ENCODE results near the gene NAV1.

NAV1 gene

DNA sequence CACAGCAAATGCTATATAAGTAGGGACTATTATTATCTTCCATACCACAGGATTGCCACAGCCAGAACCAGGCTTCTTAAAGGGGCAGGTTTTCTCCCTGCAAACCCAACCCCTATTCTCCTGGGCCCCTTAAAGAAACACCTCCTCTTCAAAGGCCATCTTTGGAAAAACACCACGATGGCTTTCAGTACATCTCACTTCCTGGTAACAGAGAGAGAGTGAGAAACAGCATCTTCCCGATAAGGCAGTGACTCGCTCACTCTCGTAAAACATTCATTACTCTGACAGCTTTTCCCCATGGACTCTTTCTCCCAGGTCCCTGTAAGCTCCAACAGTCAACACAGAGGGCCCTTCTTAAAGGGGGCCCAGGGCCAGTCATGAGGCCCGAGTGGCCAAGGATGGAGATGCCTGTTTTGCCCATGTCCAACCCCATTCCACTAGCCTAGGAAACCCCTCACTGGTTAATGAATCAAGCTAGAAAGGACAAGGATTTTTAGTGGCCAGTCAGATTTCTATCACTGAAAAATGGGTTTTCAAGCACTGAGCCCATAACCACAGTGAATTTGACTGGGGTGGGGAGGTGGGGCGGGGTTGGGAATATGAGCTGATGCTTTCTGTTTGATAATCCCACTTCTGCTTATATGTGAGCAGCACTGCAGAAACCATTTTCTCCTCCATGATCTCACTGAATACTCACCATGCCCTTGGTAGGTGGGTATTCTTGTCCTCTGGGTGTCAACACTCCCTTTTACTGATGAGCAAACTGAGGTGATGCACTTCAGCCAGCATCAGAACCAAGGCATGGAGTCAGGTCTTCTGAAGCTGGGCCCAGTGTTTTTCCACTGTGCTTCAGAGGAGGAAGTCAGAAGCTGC, 3.6 kb upstream of the NAV1 start:
- Histone ChIP-seq H3K4me2 (peak overlapping the region; percentile 69), H3K9me3 (no peaks in the 10 kb centered on the region), H3K9ac (no peak overlapping the region), H3K4me1 (peaks cover 91% of the 10 kb centered on the region), H3K4me3 (no peak overlapping the region), H3K36me3 (no peaks in the 10 kb centered on the region), H4K20me1 (no peaks in the 10 kb centered on the region), H3K27me3 (peaks cover 33% of the 10 kb centered on the region), H3K27ac (peak overlapping the region; percentile 35; the same call in 1 of the 2 replicates)
- no peak for TF ChIP-seq Cebpa-rat (IDR thresholded peaks at IDR 0.05)

DNA sequence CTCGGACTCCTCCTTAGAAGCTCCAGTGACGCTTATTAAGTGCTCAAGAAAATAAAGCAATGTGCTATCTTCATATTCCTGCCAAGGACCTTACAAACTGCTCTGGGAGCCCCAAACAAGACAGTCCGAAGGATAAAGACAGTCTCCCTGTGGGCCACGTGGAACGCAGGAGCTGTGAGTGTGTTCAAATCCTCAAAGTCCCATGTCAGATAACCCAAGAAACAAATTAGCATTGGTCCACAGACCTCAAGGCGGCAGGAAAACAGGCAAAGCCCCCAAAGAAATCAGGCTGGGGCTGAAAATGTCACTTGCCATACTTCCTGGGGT, 3.0 kb upstream of the NAV1 start:
- H3K9ac ChIP-seq, result no peak overlapping the region
- H3K27me3 ChIP-seq, result peaks cover 38% of the 10 kb centered on the region

DNA sequence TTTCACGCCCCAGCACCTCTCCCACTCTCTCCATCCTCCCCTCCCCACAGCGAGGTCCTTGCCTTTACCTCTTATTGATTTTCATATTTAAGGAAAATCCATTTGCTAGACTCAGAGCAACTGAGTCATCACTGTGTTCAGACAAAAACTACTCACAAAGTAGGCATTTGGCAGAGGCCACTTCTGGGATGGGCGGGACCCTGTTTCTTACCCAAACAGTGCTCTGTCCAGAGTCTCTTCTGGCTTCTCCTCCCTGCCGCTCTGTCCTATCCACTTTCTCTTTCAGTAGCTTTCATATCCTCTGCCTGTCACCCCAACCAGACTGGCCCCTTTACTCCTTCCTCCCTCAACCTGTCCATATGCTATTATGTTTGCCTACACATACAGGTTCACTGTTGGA, 2.4 kb upstream of the NAV1 start:
- Histone ChIP-seq H3K4me1 (peaks cover 91% of the 10 kb centered on the region), H3K4me2 (peak overlapping the region; percentile 69)

More for the DNA sequence above, 3.0 kb upstream of the NAV1 start:
- H3K4me2 ChIP-seq, result peak overlapping the region; percentile 69
- H3K9me3 ChIP-seq, result no peaks in the 10 kb centered on the region
- no peaks in the 10 kb centered on the region for H4K20me1 ChIP-seq
- TF ChIP-seq Cebpa-rat (IDR thresholded peaks at IDR 0.05), result no peak
- H3K36me3 ChIP-seq, result no peaks in the 10 kb centered on the region
- H3K4me1 ChIP-seq, result peaks cover 91% of the 10 kb centered on the region
- peak overlapping the region; percentile 15; the same call in 1 of the 2 replicates for H3K27ac ChIP-seq
- no peak overlapping the region for H3K4me3 ChIP-seq

DNA sequence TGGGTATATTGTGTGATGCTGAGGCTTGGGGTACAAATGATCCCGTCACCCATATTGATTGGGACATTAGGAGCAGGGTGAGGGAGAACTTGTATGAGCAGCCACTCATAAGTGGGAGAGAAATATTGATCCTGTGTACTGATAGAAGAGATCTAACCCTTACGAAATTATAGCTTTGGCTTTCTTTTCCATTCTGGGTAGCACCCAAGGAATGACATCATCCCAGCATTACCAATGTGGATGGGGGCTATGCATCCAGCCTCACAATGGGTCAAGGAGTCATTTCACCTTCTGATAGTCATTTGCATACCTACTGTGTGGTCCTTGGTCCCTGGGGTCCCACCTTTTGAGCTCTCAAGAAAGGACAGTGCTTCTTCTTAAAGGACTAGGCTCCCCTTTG, 1.9 kb upstream of the NAV1 start:
- Histone ChIP-seq H3K4me3 (no peak overlapping the region), H3K4me2 (peak overlapping the region; percentile 69), H3K4me1 (peaks cover 91% of the 10 kb centered on the region)

More for the DNA sequence above, 2.4 kb upstream of the NAV1 start:
- Histone ChIP-seq H3K27me3 (peaks cover 38% of the 10 kb centered on the region), H3K9ac (no peak overlapping the region), H3K36me3 (no peaks in the 10 kb centered on the region), H3K9me3 (no peaks in the 10 kb centered on the region), H3K27ac (no peak overlapping the region), H4K20me1 (no peaks in the 10 kb centered on the region), H3K4me3 (no peak overlapping the region)
- TF ChIP-seq Cebpa-rat (IDR thresholded peaks at IDR 0.05), result no peak

DNA sequence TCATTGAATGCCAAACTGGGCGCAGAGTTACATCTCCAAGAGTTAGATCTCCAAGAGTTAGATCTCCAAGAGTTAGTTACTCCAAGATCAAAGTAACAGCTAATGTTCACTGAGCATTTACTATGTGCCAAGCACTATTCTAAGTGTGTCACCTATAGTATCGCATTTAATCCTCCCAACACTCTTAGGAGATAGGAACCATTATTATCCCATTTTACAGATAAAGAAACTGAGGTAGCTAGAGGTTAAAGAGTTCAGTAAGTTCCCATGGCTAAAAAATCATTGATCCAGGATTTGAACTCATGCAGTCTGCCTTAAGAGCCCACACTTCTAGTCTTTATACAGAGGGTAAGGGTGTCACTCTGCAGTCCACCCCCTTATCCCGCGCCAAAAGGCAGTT, 1.5 kb upstream of the NAV1 start:
- H4K20me1 ChIP-seq, result no peaks in the 10 kb centered on the region
- H3K4me3 ChIP-seq, result no peak overlapping the region
- no peak overlapping the region for H3K9ac ChIP-seq
- no peaks in the 10 kb centered on the region for H3K9me3 ChIP-seq
- H3K4me1 ChIP-seq, result peaks cover 91% of the 10 kb centered on the region
- TF ChIP-seq Cebpa-rat (IDR thresholded peaks at IDR 0.05), result no peak
- H3K27me3 ChIP-seq, result peaks cover 38% of the 10 kb centered on the region
- no peak overlapping the region for H3K27ac ChIP-seq
- H3K4me2 ChIP-seq, result peak overlapping the region; percentile 97
- no peaks in the 10 kb centered on the region for H3K36me3 ChIP-seq

More for the DNA sequence above, 1.9 kb upstream of the NAV1 start:
- Histone ChIP-seq H3K27ac (no peak overlapping the region), H4K20me1 (no peaks in the 10 kb centered on the region), H3K9ac (no peak overlapping the region), H3K36me3 (no peaks in the 10 kb centered on the region), H3K9me3 (no peaks in the 10 kb centered on the region), H3K27me3 (peaks cover 38% of the 10 kb centered on the region)
- no peak for TF ChIP-seq Cebpa-rat (IDR thresholded peaks at IDR 0.05)

DNA sequence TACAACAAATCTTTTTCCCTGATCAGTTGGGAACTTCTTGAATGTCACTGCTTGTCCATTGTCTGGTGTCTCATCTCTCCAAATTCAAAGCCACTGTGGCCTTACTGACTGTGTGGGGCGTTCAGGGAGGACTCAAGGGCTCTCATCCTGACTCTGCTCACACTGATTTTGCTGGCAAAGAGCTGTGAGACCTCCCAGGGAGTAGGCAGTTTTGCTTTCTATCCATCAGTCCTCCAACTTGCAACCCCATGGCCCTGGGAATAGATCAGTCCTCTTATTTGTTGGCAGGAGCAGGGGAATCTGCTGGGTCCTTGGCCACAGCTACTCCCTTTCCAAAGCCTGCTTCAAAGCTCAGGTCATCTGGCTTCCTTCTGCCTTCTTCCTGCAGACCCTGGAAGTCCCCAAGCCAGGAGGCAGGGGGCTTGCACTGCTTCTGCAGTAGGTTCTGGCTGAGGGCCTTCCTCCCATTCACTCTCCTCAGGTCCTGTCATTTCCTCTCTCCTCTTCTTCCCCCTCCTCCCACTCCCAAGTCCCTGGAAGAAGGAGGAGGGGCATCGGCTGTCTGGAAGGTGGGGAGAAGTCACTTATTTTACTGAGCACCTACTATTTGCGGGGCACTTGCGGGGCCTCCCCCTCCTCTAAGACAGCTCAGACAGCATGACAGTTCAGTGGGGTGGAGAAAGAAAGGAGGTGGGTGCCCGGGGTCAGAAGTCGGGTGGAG, 876 bp upstream of the NAV1 start:
- H3K4me1 ChIP-seq, result peaks cover 91% of the 10 kb centered on the region
- no peaks in the 10 kb centered on the region for H4K20me1 ChIP-seq
- peaks cover 38% of the 10 kb centered on the region for H3K27me3 ChIP-seq
- H3K9ac ChIP-seq, result peak overlapping the region; percentile 84
- TF ChIP-seq Cebpa-rat (IDR thresholded peaks at IDR 0.05), result no peak
- peak overlapping the region; percentile 97 for H3K4me2 ChIP-seq
- H3K4me3 ChIP-seq, result peak overlapping the region; percentile 86
- H3K27ac ChIP-seq, result peak overlapping the region; percentile 86
- no peaks in the 10 kb centered on the region for H3K9me3 ChIP-seq
- no peaks in the 10 kb centered on the region for H3K36me3 ChIP-seq

DNA sequence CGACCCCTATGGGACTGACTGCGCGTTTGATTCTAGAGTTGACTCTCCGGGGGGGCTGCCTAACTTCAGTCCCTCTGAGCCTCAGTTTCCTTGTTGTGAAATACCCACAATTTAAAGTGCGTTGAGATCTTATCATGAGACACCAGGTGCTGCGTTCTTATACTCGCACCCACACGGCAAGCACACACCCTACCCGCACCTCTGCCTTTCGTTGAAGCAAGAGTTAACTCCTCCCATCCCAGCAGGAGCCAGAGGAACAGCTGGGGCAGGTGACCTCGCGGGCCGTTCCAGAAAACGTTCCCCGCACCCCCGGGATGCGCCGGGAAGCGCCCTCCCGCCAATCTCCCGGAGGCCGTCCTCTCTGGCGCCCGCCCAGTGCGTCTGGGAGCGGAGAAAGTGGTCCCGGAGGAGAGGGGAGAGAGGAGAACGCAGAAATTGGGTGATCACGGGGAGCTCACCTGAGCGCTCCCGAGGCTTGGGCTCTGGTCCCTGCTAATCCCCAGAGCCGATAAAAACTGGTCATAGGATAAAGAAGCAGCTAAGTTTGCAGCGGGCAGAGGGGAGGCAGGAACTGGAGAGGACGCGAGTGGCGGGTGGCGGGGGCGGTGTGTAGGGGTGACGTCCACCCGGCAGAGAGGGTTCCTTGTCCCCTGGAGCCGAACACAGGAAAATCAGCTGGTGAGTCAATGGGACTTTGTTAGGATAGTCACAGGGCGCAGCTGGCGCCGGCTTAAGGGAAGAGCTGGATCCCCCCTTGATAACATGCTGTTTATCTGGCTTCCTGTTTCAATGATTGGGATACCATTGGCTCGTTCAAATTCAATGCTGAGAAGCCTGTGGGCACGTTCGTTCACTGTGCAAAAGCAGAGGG, 869 bp downstream of the NAV1 start:
- peak overlapping the region; percentile 84 for H3K9ac ChIP-seq
- H3K4me2 ChIP-seq, result peak overlapping the region; percentile 97
- H4K20me1 ChIP-seq, result no peaks in the 10 kb centered on the region
- H3K27me3 ChIP-seq, result peaks cover 38% of the 10 kb centered on the region
- H3K4me1 ChIP-seq, result peaks cover 89% of the 10 kb centered on the region
- no peak for TF ChIP-seq Cebpa-rat (IDR thresholded peaks at IDR 0.05)
- H3K4me3 ChIP-seq, result peak overlapping the region; percentile 86
- peak overlapping the region; percentile 86 for H3K27ac ChIP-seq
- no peaks in the 10 kb centered on the region for H3K9me3 ChIP-seq
- no peaks in the 10 kb centered on the region for H3K36me3 ChIP-seq

DNA sequence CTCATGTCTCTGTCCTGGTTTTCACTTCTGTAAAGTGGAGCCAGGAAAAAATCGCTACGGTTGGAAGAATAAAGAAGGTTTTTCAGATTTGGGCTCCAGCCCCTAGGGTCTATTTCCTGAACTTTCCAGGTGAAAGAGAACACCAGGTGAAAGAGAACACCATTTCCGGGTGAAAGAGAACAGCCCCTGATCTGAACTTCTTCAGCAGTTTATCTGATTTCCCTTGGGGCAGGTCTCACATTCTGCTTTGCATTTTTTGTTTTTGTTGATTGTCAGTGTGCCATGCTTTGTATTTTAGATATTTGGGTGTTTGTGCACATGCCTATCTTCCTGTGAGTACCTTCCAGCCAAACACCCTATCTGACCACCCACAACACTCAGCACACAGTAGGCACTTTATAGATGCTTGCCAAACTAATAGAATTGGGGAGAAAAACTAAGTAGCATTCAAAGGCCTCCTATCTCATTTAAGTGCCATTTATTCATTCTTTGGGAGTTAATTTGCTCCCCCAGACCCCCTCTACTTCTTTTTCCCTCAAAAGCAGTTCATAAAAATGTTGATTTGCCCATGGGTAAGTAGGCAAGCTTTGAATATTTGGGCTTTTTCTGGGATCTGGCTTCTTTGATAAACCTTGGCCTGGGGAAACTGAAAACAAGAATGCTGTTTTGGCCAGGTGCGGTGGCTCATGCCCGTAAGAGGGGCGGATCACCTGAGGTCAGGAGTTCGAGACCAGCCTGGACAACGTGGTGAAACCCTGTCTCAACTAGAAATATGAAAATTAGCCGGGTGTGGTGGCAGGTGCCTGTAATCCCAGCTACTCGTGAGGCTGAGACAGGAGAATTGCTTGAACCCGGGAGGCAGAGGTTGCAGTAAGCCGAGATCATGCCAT, 2.2 kb downstream of the NAV1 start:
- Histone ChIP-seq H3K4me3 (peak overlapping the region; percentile 86), H3K36me3 (no peaks in the 10 kb centered on the region), H3K4me2 (peak overlapping the region; percentile 97), H3K27me3 (peaks cover 38% of the 10 kb centered on the region), H3K9me3 (no peaks in the 10 kb centered on the region), H4K20me1 (no peaks in the 10 kb centered on the region), H3K27ac (peak overlapping the region; percentile 86), H3K9ac (peak overlapping the region; percentile 84), H3K4me1 (peaks cover 86% of the 10 kb centered on the region)
- no peak for TF ChIP-seq Cebpa-rat (IDR thresholded peaks at IDR 0.05)
